ENCODE data around the gene TTLL11. TPM values are rescaled to one million over a fixed set of nuclear protein-coding genes. Genes with fewer than 3 reads are reported as not detected.

Gene TTLL11
- total RNA-seq, 1 donor, result 1.0 TPM

GRCh38 chr9:121939643-121940042 is 153.5 kb downstream of the TTLL11 start:
- H3K4me1 ChIP-seq (ENCODE audit: insufficient read depth, low read length), result no peaks in the 10 kb centered on the region
- H3K4me3 ChIP-seq (ENCODE audit: low read length), result no peak overlapping the region
- H3K27me3 ChIP-seq (ENCODE audit: insufficient read depth, low read length), result no peaks in the 10 kb centered on the region
- H3K9me3 ChIP-seq (ENCODE audit: low read depth, low read length), result no peaks in the 10 kb centered on the region

- Histone ChIP-seq H3K4me1 (ENCODE audit: insufficient read depth, low read length) (no peaks in the 10 kb centered on the region), H3K4me3 (ENCODE audit: low read length) (no peak overlapping the region), H3K9me3 (ENCODE audit: low read depth, low read length) (no peaks in the 10 kb centered on the region), H3K27me3 (ENCODE audit: insufficient read depth, low read length) (no peaks in the 10 kb centered on the region)
Measured at GRCh38 chr9:121938621-121939020, 154.5 kb downstream of the TTLL11 start.

GRCh38 chr9:121937240-121937639 is 155.9 kb downstream of the TTLL11 start:
- no peaks in the 10 kb centered on the region for H3K27me3 ChIP-seq (ENCODE audit: insufficient read depth, low read length)
- H3K9me3 ChIP-seq (ENCODE audit: low read depth, low read length), result no peaks in the 10 kb centered on the region
- no peak overlapping the region for H3K4me3 ChIP-seq (ENCODE audit: low read length)
- H3K4me1 ChIP-seq (ENCODE audit: insufficient read depth, low read length), result no peaks in the 10 kb centered on the region

DNA sequence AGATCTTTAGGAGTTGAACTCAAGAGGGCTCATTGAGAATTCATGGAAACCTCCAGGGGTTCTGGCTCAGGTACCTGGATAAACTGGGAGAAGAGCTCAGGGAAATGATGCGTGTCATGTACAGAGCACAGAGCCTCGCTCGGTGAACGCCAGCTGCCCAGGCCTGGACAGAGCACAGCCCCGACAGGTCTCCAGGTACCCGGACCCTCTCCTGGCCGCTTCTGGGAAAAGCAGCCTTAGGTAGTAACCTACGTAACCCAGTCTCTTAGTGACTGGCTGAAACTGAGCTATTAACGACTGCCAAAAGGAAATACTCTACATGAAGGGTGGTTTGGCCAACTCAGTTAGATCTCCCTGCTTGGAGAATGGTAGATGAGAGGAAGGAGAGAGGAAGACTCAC is 157.4 kb downstream of the TTLL11 start:
- no peaks in the 10 kb centered on the region for H3K4me1 ChIP-seq (ENCODE audit: insufficient read depth, low read length)
- H3K4me3 ChIP-seq (ENCODE audit: low read length), result no peak overlapping the region
- H3K9me3 ChIP-seq (ENCODE audit: low read depth, low read length), result no peaks in the 10 kb centered on the region
- H3K27me3 ChIP-seq (ENCODE audit: insufficient read depth, low read length), result no peaks in the 10 kb centered on the region

GRCh38 chr9:121930956-121931355 is 162.2 kb downstream of the TTLL11 start:
- Histone ChIP-seq H3K4me1 (ENCODE audit: insufficient read depth, low read length) (no peaks in the 10 kb centered on the region), H3K4me3 (ENCODE audit: low read length) (no peak overlapping the region), H3K27me3 (ENCODE audit: insufficient read depth, low read length) (no peaks in the 10 kb centered on the region), H3K9me3 (ENCODE audit: low read depth, low read length) (no peaks in the 10 kb centered on the region)

GRCh38 chr9:121929893-121930875 is 162.9 kb downstream of the TTLL11 start:
- H3K4me1 ChIP-seq (ENCODE audit: insufficient read depth, low read length), result no peaks in the 10 kb centered on the region
- no peak overlapping the region for H3K4me3 ChIP-seq (ENCODE audit: low read length)

GRCh38 chr9:121927636-121928035 is 165.5 kb downstream of the TTLL11 start:
- H3K27me3 ChIP-seq (ENCODE audit: insufficient read depth, low read length), result no peaks in the 10 kb centered on the region
- H3K4me3 ChIP-seq (ENCODE audit: low read length), result no peak overlapping the region
- H3K4me1 ChIP-seq (ENCODE audit: insufficient read depth, low read length), result no peaks in the 10 kb centered on the region
- H3K9me3 ChIP-seq (ENCODE audit: low read depth, low read length), result no peaks in the 10 kb centered on the region

More at GRCh38 chr9:121929893-121930875, 162.9 kb downstream of the TTLL11 start:
- Histone ChIP-seq H3K27me3 (ENCODE audit: insufficient read depth, low read length) (no peaks in the 10 kb centered on the region), H3K9me3 (ENCODE audit: low read depth, low read length) (no peaks in the 10 kb centered on the region)

DNA sequence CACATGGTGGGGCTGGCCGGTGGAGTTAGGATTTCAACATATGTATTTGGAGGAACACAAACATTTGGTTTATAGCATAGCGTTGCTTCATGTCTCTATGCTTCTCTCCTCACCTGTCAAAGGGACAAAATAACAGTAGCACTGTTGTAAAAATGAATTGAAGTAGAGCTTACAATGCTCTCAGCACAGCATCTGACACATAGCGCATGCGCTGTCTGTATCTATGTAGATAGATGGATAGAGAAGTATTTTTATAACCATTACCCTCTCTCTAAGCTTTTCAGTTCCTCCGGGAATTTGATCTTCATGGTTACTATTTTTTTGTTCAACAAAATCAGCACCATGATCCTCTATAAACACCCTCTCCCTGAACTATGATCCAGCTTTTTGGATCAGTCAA is 166.0 kb downstream of the TTLL11 start:
- Histone ChIP-seq H3K9me3 (ENCODE audit: low read depth, low read length) (no peaks in the 10 kb centered on the region), H3K4me3 (ENCODE audit: low read length) (no peak overlapping the region), H3K4me1 (ENCODE audit: insufficient read depth, low read length) (no peaks in the 10 kb centered on the region)

GRCh38 chr9:121926351-121926801 is 166.7 kb downstream of the TTLL11 start:
- Histone ChIP-seq H3K4me1 (ENCODE audit: insufficient read depth, low read length) (no peaks in the 10 kb centered on the region), H3K9me3 (ENCODE audit: low read depth, low read length) (no peaks in the 10 kb centered on the region), H3K4me3 (ENCODE audit: low read length) (no peak overlapping the region), H3K27me3 (ENCODE audit: insufficient read depth, low read length) (no peaks in the 10 kb centered on the region)

More for the DNA sequence above, 166.0 kb downstream of the TTLL11 start:
- H3K27me3 ChIP-seq (ENCODE audit: insufficient read depth, low read length), result no peaks in the 10 kb centered on the region

GRCh38 chr9:121925935-121926334 is 167.2 kb downstream of the TTLL11 start:
- H3K4me1 ChIP-seq (ENCODE audit: insufficient read depth, low read length), result no peaks in the 10 kb centered on the region
- no peaks in the 10 kb centered on the region for H3K27me3 ChIP-seq (ENCODE audit: insufficient read depth, low read length)
- H3K9me3 ChIP-seq (ENCODE audit: low read depth, low read length), result no peaks in the 10 kb centered on the region
- H3K4me3 ChIP-seq (ENCODE audit: low read length), result no peak overlapping the region

DNA sequence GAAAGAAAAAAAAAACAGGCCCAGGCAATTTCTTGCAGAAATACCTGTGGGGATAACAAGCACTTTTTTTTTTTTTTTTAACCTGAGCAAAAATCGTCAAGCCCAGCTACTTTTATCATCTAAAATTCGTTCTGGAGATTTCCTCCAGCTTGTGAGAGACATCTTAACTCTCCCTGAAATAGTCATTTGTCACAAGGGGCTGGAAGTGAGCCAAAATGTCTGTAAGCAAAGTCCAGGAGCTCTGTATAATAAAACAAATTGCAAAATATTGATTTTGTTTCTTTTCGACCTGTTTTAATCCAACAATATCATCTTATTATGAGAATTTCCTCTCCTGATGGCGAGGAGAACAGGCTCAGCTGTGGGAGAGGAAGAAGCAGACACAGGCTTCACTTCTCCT is 168.4 kb downstream of the TTLL11 start:
- Histone ChIP-seq H3K4me3 (ENCODE audit: low read length) (no peak overlapping the region), H3K9me3 (ENCODE audit: low read depth, low read length) (no peaks in the 10 kb centered on the region), H3K27me3 (ENCODE audit: insufficient read depth, low read length) (no peaks in the 10 kb centered on the region), H3K4me1 (ENCODE audit: insufficient read depth, low read length) (no peaks in the 10 kb centered on the region)

DNA sequence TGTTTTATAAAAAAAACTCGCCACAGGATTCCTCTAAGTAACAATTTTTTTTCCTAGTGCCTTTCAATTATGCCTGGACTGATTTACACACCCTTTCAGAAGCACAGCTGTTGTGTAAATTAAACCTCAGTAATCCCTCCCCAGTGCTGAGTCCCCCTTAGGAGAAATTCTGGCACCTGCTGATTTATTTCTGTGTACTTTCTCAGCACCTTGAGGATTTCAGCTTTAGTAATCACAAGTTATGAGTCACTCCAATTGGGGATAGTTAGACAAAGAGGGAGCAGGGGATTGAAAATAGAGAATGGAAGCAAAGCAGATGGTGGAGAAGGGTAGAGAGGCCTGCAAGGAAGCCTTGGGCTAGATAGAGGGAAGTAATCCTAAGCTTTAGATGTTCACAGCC is 171.7 kb downstream of the TTLL11 start:
- Histone ChIP-seq H3K4me3 (ENCODE audit: low read length) (no peak overlapping the region), H3K4me1 (ENCODE audit: insufficient read depth, low read length) (no peaks in the 10 kb centered on the region), H3K27me3 (ENCODE audit: insufficient read depth, low read length) (no peaks in the 10 kb centered on the region), H3K9me3 (ENCODE audit: low read depth, low read length) (no peaks in the 10 kb centered on the region)

- H3K4me3 ChIP-seq (ENCODE audit: low read length), result no peak overlapping the region
- H3K4me1 ChIP-seq (ENCODE audit: insufficient read depth, low read length), result peaks cover 6% of the 10 kb centered on the region
- no peaks in the 10 kb centered on the region for H3K9me3 ChIP-seq (ENCODE audit: low read depth, low read length)
- H3K27me3 ChIP-seq (ENCODE audit: insufficient read depth, low read length), result no peaks in the 10 kb centered on the region
Measured at GRCh38 chr9:121917375-121918335, 175.5 kb downstream of the TTLL11 start.

DNA sequence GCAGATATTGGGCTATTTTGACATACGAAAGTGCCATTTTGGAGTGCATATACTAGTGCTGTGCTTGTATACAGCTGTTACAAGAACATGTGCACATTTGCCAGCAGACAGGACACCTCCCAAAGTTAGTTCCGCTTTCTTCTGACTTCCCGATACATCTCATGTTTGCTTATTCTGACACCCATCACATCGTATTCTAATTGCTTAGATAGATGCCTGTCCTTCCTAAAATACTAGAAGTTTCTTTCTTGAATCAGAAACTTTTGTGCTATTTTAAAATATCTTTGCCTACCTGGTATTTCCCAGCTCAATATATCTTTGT is 177.8 kb downstream of the TTLL11 start:
- Histone ChIP-seq H3K4me1 (ENCODE audit: insufficient read depth, low read length) (peaks cover 16% of the 10 kb centered on the region), H3K9me3 (ENCODE audit: low read depth, low read length) (no peaks in the 10 kb centered on the region), H3K4me3 (ENCODE audit: low read length) (no peak overlapping the region), H3K27me3 (ENCODE audit: insufficient read depth, low read length) (no peaks in the 10 kb centered on the region)
